Measurements from ENCODE around the gene SPG7. TPM values are rescaled to one million over a fixed set of nuclear protein-coding genes. Genes with fewer than 3 reads are reported as not detected.

Gene SPG7
- total and polyA plus RNA-seq, 9 of the 15 experiments (the other 6 are each of a cell fraction or from before 2014, with no cell fraction given), result 5.8 to 89.1 (median 49.4) TPM

- TF ChIP-seq ZNF592 (IDR thresholded peaks at IDR 0.05) (peak; percentile 93), ZFPM2 (CRISPR knock-in tag; IDR thresholded peaks at IDR 0.05) (0 out of 2 replicates have a peak, but pooled peaks have one; percentile 47), MEF2D (tag; conservative IDR thresholded peaks at IDR 0.05; ENCODE audit: low read depth) (0 out of 2 replicates have a peak, but pooled peaks have one; percentile 21), TRIM28 (IDR thresholded peaks at IDR 0.05) (no peak), ZNF24 (IDR thresholded peaks at IDR 0.05) (no peak), SMAD3 (CRISPR knock-in tag; conservative IDR thresholded peaks at IDR 0.05) (no peak), ZNF232 (CRISPR knock-in tag; IDR thresholded peaks at IDR 0.05) (no peak), ZKSCAN3 (CRISPR knock-in tag; IDR thresholded peaks at IDR 0.05) (no peak), HDAC3 (IDR thresholded peaks at IDR 0.05; ENCODE audit: borderline replicate concordance, partially characterized antibody) (no peak), KDM5B (IDR thresholded peaks at IDR 0.05; ENCODE audit: insufficient replicate concordance, low read depth, low read length) (peak; percentile 70), EGR1 (conservative IDR thresholded peaks at IDR 0.05) (peak; percentile 88), SIN3A (IDR thresholded peaks at IDR 0.05; ENCODE audit: borderline replicate concordance in 2 of 2, control insufficient read depth in 1 of 2, low read depth in 2 of 2, low read length in 2 of 2) (peak; percentile 71 to 85; a peak in 2 of 4 replicates), HCFC1 (IDR thresholded peaks at IDR 0.05; ENCODE audit: low read depth, low read length) (0 out of 2 replicates have a peak, but pooled peaks have one; percentile 27), NFIC (IDR thresholded peaks at IDR 0.05) (0 out of 2 replicates have a peak, but pooled peaks have one; percentile 6), BCOR (IDR thresholded peaks at IDR 0.05) (no peak), FOXO4 (CRISPR knock-in tag; IDR thresholded peaks at IDR 0.05) (no peak), MCM7 (IDR thresholded peaks at IDR 0.05) (no peak), MTA3 (IDR thresholded peaks at IDR 0.05; ENCODE audit: borderline replicate concordance) (peak; percentile 72; the same call in 1 of the 2 replicates), TCF7L2 (IDR thresholded peaks at IDR 0.05; ENCODE audit: low read depth, low read length) (no peak), NFYB (IDR thresholded peaks at IDR 0.05; ENCODE audit: extremely low read depth, insufficient read length) (no peak), U2AF1 (optimal IDR thresholded peaks at IDR 0.05; ENCODE audit: low read depth, low read length) (peak; percentile 56), MCM2 (IDR thresholded peaks at IDR 0.05; ENCODE audit: low read depth) (no peak)
- TF ChIP-seq, protein P1, sequence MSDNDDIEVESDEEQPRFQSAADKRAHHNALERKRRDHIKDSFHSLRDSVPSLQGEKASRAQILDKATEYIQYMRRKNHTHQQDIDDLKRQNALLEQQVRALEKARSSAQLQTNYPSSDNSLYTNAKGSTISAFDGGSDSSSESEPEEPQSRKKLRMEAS (CRISPR knock-in tag; IDR thresholded peaks at IDR 0.05), result no peak; the same call in none of the 2 replicates
- TF ChIP-seq, protein P2, sequence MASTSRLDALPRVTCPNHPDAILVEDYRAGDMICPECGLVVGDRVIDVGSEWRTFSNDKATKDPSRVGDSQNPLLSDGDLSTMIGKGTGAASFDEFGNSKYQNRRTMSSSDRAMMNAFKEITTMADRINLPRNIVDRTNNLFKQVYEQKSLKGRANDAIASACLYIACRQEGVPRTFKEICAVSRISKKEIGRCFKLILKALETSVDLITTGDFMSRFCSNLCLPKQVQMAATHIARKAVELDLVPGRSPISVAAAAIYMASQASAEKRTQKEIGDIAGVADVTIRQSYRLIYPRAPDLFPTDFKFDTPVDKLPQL (IDR thresholded peaks at IDR 0.05; ENCODE audit: extremely low read depth, insufficient read length), result no peak
Observed at GRCh38 chr16:89507834-89508590, at the start of gene SPG7 (continued).
